ENCODE data around the gene NCOA3.

The NCOA3 gene

GRCh38 chr20:47638851-47639250, 137.2 kb downstream of the NCOA3 start:
- DNase-seq (ENCODE audit: low spot score): no peak

- DNase-seq (ENCODE audit: low spot score): no peak
Measured at GRCh38 chr20:47642118-47642517, 140.4 kb downstream of the NCOA3 start.

- DNase-seq (ENCODE audit: low spot score): no peak
Measured at GRCh38 chr20:47642624-47643023, 140.9 kb downstream of the NCOA3 start.

DNA sequence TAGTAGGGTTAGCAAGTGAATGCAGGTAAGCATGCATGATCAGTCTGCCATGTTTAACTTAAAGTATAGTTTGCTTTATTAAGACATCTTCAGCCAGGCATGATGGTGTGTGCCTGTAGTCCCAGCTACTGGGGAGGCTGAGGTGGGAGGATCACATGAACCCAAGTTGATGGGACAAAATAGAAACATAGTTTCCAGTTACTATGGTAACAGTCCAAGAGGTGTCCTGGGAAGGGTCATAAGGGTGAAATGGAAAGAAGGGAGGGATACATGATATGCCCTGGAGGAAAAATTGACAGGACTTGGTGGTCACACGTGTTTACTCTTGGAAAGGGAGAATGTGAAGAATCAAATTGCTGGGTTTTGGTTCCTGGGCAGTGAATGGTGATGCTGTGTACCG, 143.9 kb downstream of the NCOA3 start:
- DNase-seq (ENCODE audit: low spot score): no peak

GRCh38 chr20:47647994-47648393, 146.3 kb downstream of the NCOA3 start:
- DNase-seq (ENCODE audit: low spot score): no peak

DNA sequence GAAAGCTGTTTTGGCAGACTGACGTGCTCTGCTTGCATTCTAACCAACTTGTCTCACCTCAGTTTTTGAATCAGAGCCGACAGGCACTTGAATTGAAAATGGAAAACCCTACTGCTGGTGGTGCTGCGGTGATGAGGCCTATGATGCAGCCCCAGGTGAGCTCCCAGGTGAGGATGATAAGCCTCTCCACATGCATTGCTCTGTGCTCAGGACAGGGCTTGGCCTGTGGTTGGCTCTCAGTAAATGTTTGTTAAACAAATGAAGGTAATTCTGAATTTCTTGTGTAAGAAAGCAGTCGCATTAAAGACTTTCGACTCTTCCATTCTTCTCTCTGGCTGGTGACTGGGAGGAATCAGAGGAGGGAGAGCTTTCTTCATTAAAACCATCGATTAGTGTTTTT, 147.3 kb downstream of the NCOA3 start:
- DNase-seq (ENCODE audit: low spot score): no peak

DNA sequence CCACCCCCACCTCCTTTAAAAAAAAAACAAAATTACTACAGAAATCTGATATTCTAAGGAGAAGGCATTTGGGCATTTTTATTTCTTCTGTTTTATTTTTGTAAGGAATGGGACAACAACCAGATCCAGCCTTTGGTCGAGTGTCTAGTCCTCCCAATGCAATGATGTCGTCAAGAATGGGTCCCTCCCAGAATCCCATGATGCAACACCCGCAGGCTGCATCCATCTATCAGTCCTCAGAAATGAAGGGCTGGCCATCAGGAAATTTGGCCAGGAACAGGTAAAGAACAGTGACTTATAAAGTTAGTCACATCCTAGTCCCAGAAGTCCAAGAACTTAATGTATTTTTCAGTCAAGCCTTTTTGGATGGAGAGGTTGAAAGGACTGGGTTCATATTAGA, 150.6 kb downstream of the NCOA3 start:
- DNase-seq (ENCODE audit: low spot score): no peak

- DNase-seq (ENCODE audit: low spot score): no peak
Measured at GRCh38 chr20:47652794-47653193, 151.1 kb downstream of the NCOA3 start.

DNA sequence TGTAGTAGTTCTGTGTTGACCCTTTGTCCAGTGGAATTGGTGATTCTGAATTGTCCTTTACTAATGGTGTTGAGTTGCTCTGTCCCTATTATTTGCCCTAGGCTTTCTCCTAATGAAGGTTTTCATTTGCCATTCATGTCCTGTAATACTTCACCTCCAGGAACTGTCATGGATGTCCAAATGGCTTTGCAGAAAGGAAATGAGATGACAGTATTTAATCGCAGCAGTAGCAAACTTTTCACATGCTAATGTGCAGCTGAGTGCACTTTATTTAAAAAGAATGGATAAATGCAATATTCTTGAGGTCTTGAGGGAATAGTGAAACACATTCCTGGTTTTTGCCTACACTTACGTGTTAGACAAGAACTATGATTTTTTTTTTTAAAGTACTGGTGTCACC, 152.2 kb downstream of the NCOA3 start:
- no peak for DNase-seq (ENCODE audit: low spot score)

DNA sequence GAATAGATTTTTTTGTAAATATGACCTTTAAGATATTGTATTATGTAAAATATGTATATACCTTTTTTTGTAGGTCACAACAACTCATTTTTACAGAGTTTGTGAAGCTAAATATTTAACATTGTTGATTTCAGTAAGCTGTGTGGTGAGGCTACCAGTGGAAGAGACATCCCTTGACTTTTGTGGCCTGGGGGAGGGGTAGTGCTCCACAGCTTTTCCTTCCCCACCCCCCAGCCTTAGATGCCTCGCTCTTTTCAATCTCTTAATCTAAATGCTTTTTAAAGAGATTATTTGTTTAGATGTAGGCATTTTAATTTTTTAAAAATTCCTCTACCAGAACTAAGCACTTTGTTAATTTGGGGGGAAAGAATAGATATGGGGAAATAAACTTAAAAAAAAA, 152.7 kb downstream of the NCOA3 start:
- DNase-seq (ENCODE audit: low spot score): no peak

DNA sequence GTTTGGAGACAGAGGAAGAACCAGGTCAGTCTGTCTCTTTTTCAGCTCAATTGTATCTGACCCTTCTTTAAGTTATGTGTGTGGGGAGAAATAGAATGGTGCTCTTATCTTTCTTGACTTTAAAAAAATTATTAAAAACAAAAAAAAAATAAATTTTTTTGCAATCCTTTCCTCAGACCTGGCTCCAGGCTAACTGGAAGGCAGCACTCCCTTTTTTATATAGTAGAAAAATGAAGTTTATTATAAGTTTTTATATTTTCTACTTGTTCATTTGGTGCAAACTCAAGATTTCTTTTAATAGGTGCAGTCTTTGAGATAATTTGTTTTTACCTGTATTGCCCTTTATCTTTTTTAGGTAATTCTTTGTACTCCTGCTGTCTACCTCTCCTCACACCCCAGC, 153.9 kb downstream of the NCOA3 start:
- no peak for DNase-seq (ENCODE audit: low spot score)

DNA sequence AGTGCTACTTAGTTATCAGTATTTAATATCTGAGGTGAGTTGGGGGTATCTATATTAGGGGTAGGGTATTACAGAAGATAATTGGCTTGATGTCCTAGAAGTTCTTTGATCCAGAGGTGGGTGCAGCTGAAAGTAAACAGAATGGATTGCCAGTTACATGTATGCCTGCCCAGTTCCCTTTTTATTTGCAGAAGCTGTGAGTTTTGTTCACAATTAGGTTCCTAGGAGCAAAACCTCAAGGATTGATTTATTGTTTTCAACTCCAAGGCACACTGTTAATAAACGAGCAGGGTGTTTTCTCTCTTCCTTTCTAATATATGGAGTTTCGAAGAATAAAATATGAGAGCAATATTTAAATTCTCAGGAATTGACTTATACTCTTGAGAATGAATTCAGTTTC, 154.6 kb downstream of the NCOA3 start:
- DNase-seq (ENCODE audit: low spot score): no peak

DNA sequence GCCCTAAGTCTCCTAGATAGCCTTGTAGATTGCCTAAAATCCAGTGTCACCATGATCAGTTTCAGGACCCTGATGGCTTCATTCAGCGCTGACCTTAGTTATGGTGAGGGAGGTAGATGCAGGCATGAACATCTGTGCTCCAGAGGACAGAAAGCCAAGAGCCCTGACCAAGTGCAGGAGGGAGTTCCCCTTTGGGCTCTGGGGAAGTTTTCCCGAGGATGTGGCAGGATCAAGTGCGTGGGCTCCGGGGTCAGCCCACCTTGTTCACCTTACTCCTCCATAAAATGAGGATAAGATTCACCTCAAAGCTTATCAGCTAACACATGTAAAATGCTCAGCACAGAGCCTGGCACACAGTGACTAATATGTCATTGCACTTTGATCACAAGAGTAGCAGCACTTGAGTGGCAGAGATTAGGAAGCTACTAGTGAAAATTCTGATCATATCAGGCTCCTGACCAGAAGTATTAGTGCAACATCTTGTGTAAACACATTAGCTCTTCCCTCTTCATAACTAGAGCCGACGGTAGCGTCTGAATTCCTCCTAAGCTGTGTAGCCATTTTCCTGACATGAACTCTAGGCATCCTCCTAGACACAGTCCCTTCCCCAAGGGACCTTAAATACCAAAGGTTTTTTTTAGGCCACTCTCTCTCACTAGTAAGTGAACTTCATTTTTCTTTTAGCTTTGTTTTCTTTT, 158.4 kb downstream of the NCOA3 start:
- DNase-seq (ENCODE audit: low spot score): no peak

- DNase-seq (ENCODE audit: low spot score): no peak
Measured at GRCh38 chr20:47660602-47660905, 158.9 kb downstream of the NCOA3 start.

DNA sequence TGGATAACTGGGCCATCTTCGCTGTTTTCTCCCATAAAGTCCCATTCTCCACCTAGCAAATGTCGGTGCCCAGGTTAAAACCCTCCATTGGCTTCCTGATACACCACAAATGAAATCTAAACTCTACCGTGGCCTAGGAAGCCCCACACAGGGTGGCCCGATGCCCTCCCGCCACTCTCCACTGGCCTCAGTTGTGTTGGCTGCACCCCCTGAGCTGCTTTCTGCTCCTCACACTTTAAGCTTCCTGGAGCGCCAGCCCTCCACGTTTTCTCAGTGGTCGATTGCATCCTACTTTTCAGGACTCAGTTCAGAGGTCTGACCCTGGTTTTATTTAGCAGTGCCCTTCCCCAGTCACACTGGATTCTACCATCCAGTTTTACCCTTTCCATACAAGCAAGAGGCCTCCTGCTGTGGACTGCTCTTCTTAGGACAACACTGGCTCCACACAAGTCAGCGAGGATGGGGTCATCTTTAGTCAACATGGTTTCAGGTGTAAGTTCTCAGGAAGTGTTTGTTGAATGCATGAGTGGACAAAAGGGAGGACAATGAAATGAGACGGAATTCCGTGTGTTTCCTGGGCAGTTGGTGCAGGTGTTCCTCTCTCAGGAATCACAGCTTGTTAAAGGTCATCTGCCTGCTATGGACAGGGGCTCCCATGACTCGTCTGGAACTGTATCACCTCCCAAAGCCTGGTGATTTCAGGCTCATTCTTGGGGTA, 159.5 kb downstream of the NCOA3 start:
- DNase-seq (ENCODE audit: low spot score): no peak

DNA sequence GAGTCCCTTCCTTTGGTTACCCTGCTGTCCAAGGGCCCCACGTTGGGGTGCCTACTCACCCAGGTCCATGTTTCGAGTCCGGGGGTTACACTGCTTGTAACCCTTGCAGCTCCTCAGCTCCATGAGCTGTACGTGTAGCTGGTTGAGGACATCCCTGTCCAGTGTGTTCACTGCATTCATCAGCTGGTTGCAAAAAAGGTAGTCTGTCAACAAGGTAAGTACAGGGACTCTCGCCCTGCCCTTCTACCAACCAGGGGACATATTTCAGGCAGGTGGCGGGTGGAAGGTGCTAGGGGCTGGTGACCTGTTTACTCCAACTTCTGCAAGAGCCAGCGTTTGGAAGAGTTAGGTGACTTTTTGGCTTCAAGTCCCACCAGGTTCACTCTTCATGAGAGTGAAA, 160.0 kb downstream of the NCOA3 start:
- no peak for DNase-seq (ENCODE audit: low spot score)

- no peak for DNase-seq (ENCODE audit: low spot score)
Measured at GRCh38 chr20:47662483-47663353, 161.0 kb downstream of the NCOA3 start.

DNA sequence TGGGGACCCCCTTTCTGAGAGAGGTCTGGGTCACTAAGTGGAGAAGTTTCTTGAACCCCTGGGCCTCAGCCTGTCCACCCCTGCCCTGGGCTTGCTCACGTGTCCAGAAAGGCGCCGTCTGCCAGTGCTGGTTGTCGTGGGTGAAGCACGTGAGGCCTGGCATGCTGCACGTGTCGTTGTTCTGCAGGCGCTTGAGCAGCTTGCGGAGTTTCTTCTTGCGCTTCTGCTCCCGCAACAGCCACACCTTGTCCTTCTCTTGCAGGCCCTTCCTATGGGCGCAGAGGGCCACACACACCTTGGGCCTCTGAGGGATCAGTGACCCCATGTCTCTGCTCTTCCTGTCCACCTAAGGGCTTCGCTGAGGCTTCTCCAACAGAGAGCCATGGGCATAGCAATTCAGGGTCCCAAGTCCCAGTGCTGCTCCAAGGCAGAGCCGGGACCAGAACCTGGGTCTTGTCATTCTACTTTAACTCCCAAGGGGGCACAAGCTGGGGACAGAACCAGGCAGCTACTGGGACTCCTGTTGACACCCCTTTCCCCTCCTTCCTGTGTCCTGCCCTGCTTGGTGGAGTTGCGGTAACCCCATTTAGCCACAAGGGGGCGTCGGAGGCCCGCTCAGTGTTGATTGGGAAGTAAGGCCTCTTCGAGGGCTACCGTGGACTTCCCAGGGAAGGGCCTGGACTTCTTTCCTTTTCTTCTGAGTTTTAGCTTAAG, 161.8 kb downstream of the NCOA3 start:
- peak; percentile 88 for DNase-seq (ENCODE audit: low spot score)

GRCh38 chr20:47664068-47664437, 162.4 kb downstream of the NCOA3 start:
- DNase-seq (ENCODE audit: low spot score): no peak

- DNase-seq (ENCODE audit: low spot score): no peak
Measured at GRCh38 chr20:47664744-47665143, 163.1 kb downstream of the NCOA3 start.

- DNase-seq (ENCODE audit: low spot score): no peak
Measured at GRCh38 chr20:47665221-47665991, 163.7 kb downstream of the NCOA3 start.

DNA sequence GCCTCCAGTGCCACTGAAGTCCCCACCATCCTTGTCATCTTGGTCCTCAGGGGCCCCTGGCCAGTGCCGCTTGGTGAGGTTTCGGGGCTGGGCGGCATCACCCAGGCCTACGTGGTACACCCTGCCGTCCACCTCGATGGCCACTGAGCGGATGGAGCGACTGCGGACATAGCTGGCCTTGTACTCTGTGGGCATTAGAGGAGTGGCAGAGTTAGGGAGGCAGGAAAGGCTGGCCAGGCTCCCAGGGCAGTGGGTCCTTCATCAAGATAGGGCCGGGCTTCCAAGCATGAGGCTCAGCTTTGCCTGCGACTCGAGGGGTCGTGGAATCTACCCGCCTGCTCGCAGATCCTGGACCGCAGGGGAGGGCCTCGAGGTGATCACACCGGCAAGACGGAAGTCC, 164.6 kb downstream of the NCOA3 start:
- DNase-seq (ENCODE audit: low spot score): no peak

Measured in D341Med (cell line).